ENCODE data around the gene ABCG8. TPM values are rescaled to one million over a fixed set of nuclear protein-coding genes. Genes with fewer than 3 reads are reported as not detected.

Gene ABCG8
- total RNA-seq, 1 experiment from 2014 or later: not detected

DNA sequence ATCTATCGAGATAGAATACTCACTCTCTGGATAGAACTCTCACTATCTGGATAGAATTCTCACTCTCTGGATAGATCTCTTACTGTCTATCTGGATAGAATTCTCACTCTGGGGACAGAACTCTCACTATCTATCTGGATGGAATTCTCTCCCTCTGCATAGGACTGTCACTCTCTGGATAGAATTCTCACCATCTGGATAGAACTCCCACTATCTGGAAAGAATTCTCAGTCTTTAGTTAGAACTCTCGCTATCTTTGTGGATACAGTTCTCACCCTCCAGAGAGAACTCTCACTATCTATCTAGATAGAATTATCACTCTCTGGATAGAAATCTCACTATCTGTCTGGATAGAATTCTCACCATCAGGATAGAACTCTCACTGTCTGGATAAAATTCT, 16.5 kb downstream of the ABCG8 start:
- H3K4me3 Mint-ChIP-seq (ENCODE audit: unreplicated experiment): no peak overlapping the region
- H3K27me3 ChIP-seq (replicated peaks; ENCODE audit: control insufficient read depth, insufficient read depth, low read length): no peaks in the 10 kb centered on the region
- H3K4me3 ChIP-seq (ENCODE audit: low read depth, low read length): no peak overlapping the region
- H3K9me3 Mint-ChIP-seq (ENCODE audit: unreplicated experiment): no peaks in the 10 kb centered on the region
- intact Hi-C loops (cut with micrococcal nuclease; ENCODE audit: unreplicated experiment): no loop called here
- H3K4me1 ChIP-seq: no peaks in the 10 kb centered on the region
- no peaks in the 10 kb centered on the region for H3K36me3 Mint-ChIP-seq (ENCODE audit: insufficient read depth, unreplicated experiment)
- ChIA-PET CTCF (no interaction called here), POLR2A (no interaction called here)
- H3K27me3 Mint-ChIP-seq (ENCODE audit: insufficient read depth, unreplicated experiment): peaks cover 46% of the 10 kb centered on the region
- 0 out of 2 replicates have a peak, but pooled peaks cover 2% of the 10 kb centered on the region for H3K9me3 ChIP-seq
- DNase-seq: no peak
- TF ChIP-seq, protein P1, sequence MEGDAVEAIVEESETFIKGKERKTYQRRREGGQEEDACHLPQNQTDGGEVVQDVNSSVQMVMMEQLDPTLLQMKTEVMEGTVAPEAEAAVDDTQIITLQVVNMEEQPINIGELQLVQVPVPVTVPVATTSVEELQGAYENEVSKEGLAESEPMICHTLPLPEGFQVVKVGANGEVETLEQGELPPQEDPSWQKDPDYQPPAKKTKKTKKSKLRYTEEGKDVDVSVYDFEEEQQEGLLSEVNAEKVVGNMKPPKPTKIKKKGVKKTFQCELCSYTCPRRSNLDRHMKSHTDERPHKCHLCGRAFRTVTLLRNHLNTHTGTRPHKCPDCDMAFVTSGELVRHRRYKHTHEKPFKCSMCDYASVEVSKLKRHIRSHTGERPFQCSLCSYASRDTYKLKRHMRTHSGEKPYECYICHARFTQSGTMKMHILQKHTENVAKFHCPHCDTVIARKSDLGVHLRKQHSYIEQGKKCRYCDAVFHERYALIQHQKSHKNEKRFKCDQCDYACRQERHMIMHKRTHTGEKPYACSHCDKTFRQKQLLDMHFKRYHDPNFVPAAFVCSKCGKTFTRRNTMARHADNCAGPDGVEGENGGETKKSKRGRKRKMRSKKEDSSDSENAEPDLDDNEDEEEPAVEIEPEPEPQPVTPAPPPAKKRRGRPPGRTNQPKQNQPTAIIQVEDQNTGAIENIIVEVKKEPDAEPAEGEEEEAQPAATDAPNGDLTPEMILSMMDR (IDR thresholded peaks at IDR 0.05; ENCODE audit: insufficient read depth in 1 of 2, low read depth in 1 of 2, low read length in 1 of 2, severe bottlenecking in 1 of 2, unreplicated experiment in 1 of 2): no peak
- no peak overlapping the region for H3K27ac Mint-ChIP-seq (ENCODE audit: unreplicated experiment)
- BruUV-seq (replicated peaks): no TSS peak
- H3K36me3 ChIP-seq (ENCODE audit: control insufficient read depth, insufficient read depth, low read length): no peaks in the 10 kb centered on the region
- H3K4me1 Mint-ChIP-seq (ENCODE audit: low read depth, unreplicated experiment): no peaks in the 10 kb centered on the region

DNA sequence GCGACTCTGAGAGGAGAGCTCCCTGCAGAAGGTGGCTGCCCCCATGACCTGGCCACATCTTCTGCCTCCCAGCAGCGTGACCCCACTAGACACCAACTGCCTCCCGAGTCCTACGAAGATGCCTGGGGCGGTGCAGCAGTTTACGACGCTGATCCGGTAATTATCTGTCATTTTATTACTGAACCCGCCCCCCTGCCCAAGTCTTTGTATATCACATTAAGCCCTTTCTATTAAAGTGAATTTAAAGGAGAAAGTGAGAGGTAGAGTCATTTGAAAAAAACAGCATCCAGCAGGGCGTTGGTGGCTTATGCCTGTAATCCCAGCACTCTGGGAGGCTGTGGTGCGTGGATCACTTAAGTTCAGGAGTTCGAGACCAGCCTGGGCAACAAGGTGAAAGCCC, 33.4 kb downstream of the ABCG8 start:
- Mint-ChIP-seq H3K36me3 (ENCODE audit: insufficient read depth, unreplicated experiment) (peaks cover 4% of the 10 kb centered on the region), H3K4me1 (ENCODE audit: low read depth, unreplicated experiment) (no peaks in the 10 kb centered on the region), H3K4me3 (ENCODE audit: unreplicated experiment) (no peak overlapping the region), H3K27ac (ENCODE audit: unreplicated experiment) (no peak overlapping the region), H3K27me3 (ENCODE audit: insufficient read depth, unreplicated experiment) (peaks cover 16% of the 10 kb centered on the region), H3K9me3 (ENCODE audit: unreplicated experiment) (no peaks in the 10 kb centered on the region)
- no peaks in the 10 kb centered on the region for H3K4me1 ChIP-seq
- CTCF ChIA-PET: no interaction called here
- no peaks in the 10 kb centered on the region; the same call in 1 of the 2 replicates for H3K27me3 ChIP-seq (replicated peaks; ENCODE audit: control insufficient read depth, insufficient read depth, low read length)
- POLR2A ChIA-PET: no interaction called here
- no TSS peak for BruUV-seq (replicated peaks)
- H3K9me3 ChIP-seq: no peaks in the 10 kb centered on the region
- no peak for DNase-seq
- no peak overlapping the region for H3K4me3 ChIP-seq (ENCODE audit: low read depth, low read length)
- H3K36me3 ChIP-seq (ENCODE audit: control insufficient read depth, insufficient read depth, low read length): no peaks in the 10 kb centered on the region
- intact Hi-C loops (cut with micrococcal nuclease; ENCODE audit: unreplicated experiment): no loop called here
- TF ChIP-seq, protein P1 (IDR thresholded peaks at IDR 0.05; ENCODE audit: insufficient read depth in 1 of 2, low read depth in 1 of 2, low read length in 1 of 2, severe bottlenecking in 1 of 2, unreplicated experiment in 1 of 2): no peak

DNA sequence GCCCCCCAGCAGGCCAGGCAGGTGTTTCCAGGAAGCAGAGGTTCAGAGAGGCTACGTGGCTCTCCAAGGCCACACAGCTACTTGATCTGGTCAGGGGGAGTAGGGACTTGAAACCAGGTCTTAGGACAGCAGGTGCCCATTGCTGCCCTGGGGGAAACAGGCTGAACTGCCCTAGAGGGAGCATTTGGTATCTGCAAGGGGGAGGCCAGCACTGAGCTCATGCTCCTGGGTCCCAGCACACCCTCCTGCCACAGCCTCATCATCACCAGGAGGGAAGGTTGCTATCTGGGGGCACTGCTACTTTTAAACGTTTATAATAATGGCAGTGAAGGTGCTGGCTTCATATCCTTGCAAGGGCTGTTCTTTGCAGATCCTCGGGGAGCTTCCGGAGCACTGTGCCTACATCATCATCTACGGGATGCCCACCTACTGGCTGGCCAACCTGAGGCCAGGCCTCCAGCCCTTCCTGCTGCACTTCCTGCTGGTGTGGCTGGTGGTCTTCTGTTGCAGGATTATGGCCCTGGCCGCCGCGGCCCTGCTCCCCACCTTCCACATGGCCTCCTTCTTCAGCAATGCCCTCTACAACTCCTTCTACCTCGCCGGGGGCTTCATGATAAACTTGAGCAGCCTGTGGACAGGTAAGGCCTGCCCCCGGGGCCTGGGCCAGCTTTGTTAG, 36.1 kb downstream of the ABCG8 start:
- intact Hi-C loops (cut with micrococcal nuclease; ENCODE audit: unreplicated experiment): loop anchor here (5.0 kb wide), 1 partner anchor 367 kb away; no protein-coding TSS in a partner anchor

More for the DNA sequence above, 36.1 kb downstream of the ABCG8 start:
- Mint-ChIP-seq H3K9me3 (ENCODE audit: unreplicated experiment) (no peaks in the 10 kb centered on the region), H3K36me3 (ENCODE audit: insufficient read depth, unreplicated experiment) (peaks cover 9% of the 10 kb centered on the region), H3K4me3 (ENCODE audit: unreplicated experiment) (no peak overlapping the region), H3K27me3 (ENCODE audit: insufficient read depth, unreplicated experiment) (peaks cover 3% of the 10 kb centered on the region), H3K27ac (ENCODE audit: unreplicated experiment) (no peak overlapping the region), H3K4me1 (ENCODE audit: low read depth, unreplicated experiment) (no peaks in the 10 kb centered on the region)
- Histone ChIP-seq H3K27me3 (replicated peaks; ENCODE audit: control insufficient read depth, insufficient read depth, low read length) (no peaks in the 10 kb centered on the region; the same call in 1 of the 2 replicates), H3K36me3 (ENCODE audit: control insufficient read depth, insufficient read depth, low read length) (no peaks in the 10 kb centered on the region), H3K4me1 (no peaks in the 10 kb centered on the region), H3K9me3 (no peaks in the 10 kb centered on the region), H3K4me3 (ENCODE audit: low read depth, low read length) (no peak overlapping the region)
- DNase-seq: no peak
- ChIA-PET POLR2A (no interaction called here), CTCF (interaction anchor here (0.7 kb wide), 1 partner anchor 270 kb away, joined by 3 read pairs; no protein-coding TSS in a partner anchor)
- no TSS peak for BruUV-seq (replicated peaks)
- TF ChIP-seq, protein P1 (IDR thresholded peaks at IDR 0.05; ENCODE audit: insufficient read depth in 1 of 2, low read depth in 1 of 2, low read length in 1 of 2, severe bottlenecking in 1 of 2, unreplicated experiment in 1 of 2): no peak
